ENCODE measurements around the gene SLC29A3. TPM values are rescaled to one million over a fixed set of nuclear protein-coding genes. Genes with fewer than 3 reads are reported as not detected.

Gene SLC29A3
- total RNA-seq, 1 donor = 2.2 TPM

- DNase-seq (ENCODE audit: low read depth) = no peak
- H3K4me3 ChIP-seq (ENCODE audit: low read depth, low read length) = peak overlapping the region; percentile 73
- TF ChIP-seq CTCF (IDR thresholded peaks at IDR 0.05; ENCODE audit: insufficient read depth, low read depth, low read length) = no peak
Measured at GRCh38 chr10:71319800-71320392, 837 bp downstream of the SLC29A3 start.

- TF ChIP-seq CTCF (IDR thresholded peaks at IDR 0.05; ENCODE audit: insufficient read depth, low read depth, low read length) = no peak
- H3K4me3 ChIP-seq (ENCODE audit: low read depth, low read length) = no peak overlapping the region
- DNase-seq (ENCODE audit: low read depth) = no peak
Measured at GRCh38 chr10:71320592-71320991, 1.5 kb downstream of the SLC29A3 start.

- H3K4me3 ChIP-seq (ENCODE audit: low read depth, low read length) = no peak overlapping the region
- TF ChIP-seq CTCF (IDR thresholded peaks at IDR 0.05; ENCODE audit: insufficient read depth, low read depth, low read length) = no peak
- DNase-seq (ENCODE audit: low read depth) = no peak
Measured at GRCh38 chr10:71321386-71321785, 2.3 kb downstream of the SLC29A3 start.

- H3K4me3 ChIP-seq (ENCODE audit: low read depth, low read length) = no peak overlapping the region
- DNase-seq (ENCODE audit: low read depth) = peak; percentile 19
- TF ChIP-seq CTCF (IDR thresholded peaks at IDR 0.05; ENCODE audit: insufficient read depth, low read depth, low read length) = no peak
Measured at GRCh38 chr10:71323407-71323806, 4.3 kb downstream of the SLC29A3 start.

GRCh38 chr10:71324743-71325142 lies 5.7 kb downstream of the SLC29A3 start:
- no peak for TF ChIP-seq CTCF (IDR thresholded peaks at IDR 0.05; ENCODE audit: insufficient read depth, low read depth, low read length)
- no peak overlapping the region for H3K4me3 ChIP-seq (ENCODE audit: low read depth, low read length)
- DNase-seq (ENCODE audit: low read depth) = no peak

- H3K4me3 ChIP-seq (ENCODE audit: low read depth, low read length) = no peak overlapping the region
- no peak for TF ChIP-seq CTCF (IDR thresholded peaks at IDR 0.05; ENCODE audit: insufficient read depth, low read depth, low read length)
- no peak for DNase-seq (ENCODE audit: low read depth)
Measured at GRCh38 chr10:71325267-71325666, 6.2 kb downstream of the SLC29A3 start.

- no peak for DNase-seq (ENCODE audit: low read depth)
- no peak overlapping the region for H3K4me3 ChIP-seq (ENCODE audit: low read depth, low read length)
- no peak for TF ChIP-seq CTCF (IDR thresholded peaks at IDR 0.05; ENCODE audit: insufficient read depth, low read depth, low read length)
Measured at GRCh38 chr10:71326464-71326881, 7.4 kb downstream of the SLC29A3 start.

Data from fibroblast of villous mesenchyme (primary cell).